Activated CD4-positive, CD25-positive, alpha-beta regulatory T cell treated with anti-CD3 and anti-CD28 coated beads, Interleukin-2, amount 50 U/mL, for 72 hours (primary cell): ENCODE data around the gene CCDC148.

ENCODE experiments used
- DNase-seq: peaks from one replicate; pipeline ENCODE4 v3.0.0; 2021

CCDC148 gene

DNA sequence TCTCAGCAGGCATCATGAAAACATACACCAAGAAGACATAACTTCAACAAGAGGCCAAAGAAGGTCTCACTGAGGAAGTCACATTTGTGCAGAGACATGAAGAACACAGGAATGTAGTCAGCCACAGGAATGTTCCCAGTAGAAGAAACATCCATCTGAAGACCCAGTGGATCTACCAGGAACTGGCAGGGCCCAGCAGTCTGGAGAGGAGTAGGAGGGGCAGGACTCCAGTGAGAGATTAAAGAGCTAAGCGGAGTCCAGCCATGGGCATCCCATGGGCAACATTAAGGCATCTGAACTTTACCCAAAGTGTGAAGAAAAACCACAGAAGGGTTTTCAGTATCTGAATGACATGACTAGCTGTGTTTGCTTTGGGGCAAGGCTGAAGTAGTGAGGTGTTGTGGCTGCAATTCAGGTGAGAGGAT is 251.8 kb downstream of the CCDC148 start:
- DNase-seq: no peak

DNA sequence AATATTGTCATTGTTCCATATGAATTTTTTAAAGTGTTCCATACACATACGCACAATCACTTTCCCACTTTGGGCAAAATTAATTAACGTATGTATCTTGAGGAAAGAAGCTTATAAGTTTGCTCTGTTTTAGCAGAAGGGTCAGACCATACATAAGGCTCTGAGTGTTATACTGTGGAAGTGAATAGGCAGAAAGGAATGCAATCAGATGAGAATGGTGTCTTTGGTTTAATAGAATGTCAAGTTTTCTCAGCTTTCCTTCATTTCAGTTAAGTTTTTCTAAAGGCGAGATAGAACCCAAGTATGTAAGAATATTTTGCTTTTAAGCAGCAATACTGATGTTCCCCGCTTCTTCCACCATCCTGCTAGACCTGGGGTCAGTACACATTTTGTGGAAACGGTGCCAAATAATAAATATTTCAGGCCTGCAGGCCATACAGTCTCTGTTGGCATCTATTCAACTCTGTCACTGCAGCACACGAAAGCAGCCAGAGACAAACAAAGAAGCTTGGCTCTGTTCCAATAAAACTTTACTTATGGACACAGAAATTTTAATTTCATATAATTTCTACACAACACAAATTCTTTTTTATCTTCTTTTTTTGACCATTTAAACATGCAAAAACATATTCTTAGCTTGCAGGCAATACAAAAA is 254.3 kb downstream of the CCDC148 start:
- no peak for DNase-seq

- no peak for DNase-seq
Observed at GRCh38 chr2:158199928-158200650, 256.5 kb downstream of the CCDC148 start.

DNA sequence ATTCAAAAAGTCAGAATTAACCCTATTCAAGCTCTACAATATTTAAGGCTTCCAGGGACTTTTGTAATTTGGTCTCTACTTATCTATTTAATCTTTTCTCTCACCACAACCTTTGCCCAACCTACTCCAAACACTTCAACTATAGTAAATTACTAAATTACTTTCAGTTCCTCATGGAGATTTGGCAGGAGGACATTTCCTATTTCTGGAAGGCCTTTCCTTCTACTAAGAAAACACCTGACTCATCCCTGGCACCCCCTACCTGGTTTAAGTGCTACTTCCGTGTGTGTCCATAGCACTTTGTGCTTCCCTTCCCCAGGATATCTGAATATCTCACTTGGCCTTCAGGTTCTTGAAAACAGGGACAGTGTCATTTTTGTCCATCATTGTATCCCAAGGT is 258.6 kb downstream of the CCDC148 start:
- DNase-seq: no peak

- no peak for DNase-seq
Observed at GRCh38 chr2:158194229-158194628, 262.3 kb downstream of the CCDC148 start.

DNA sequence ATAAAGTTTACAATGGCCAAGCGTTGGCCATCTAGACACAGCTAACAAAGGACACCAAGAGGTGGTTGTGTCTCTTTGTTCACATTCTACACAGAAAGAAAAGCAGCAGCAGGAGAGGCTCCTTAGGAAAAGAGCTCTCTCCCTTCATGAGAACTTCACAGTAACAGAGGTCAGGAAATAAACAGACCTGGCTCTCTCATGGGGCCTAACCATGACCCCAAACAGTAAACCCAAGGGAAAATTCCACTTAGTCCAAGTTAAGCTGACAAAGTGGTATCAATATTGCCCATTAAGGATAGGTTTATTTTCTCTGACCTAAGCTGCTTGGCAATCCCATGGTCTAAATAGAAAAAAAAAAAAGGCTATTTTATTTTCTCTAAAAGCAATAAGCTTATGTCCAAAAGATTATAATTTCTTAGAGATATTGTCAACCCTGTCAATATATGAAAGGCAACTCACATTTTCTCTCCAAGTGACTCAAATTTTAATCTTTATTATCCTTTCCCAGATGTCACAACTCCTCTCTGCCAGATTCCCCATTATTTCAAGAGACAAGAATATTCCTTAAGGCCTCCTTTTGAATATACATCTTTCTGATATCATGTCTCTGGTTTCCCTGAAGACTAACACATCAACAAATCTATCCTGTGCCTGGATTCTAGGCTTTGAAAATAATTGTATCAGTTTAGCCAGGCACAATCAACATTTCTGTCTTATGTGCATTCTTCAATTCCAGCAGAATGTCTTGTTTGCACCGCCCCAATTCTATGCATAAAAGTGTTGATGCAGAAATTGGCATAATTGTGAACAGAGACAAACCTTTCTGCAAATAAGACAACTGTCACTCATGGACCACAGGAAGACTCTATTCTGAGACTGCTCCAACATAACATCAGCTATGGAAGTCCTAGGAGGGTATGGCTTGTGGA is 263.8 kb downstream of the CCDC148 start:
- no peak for DNase-seq

DNA sequence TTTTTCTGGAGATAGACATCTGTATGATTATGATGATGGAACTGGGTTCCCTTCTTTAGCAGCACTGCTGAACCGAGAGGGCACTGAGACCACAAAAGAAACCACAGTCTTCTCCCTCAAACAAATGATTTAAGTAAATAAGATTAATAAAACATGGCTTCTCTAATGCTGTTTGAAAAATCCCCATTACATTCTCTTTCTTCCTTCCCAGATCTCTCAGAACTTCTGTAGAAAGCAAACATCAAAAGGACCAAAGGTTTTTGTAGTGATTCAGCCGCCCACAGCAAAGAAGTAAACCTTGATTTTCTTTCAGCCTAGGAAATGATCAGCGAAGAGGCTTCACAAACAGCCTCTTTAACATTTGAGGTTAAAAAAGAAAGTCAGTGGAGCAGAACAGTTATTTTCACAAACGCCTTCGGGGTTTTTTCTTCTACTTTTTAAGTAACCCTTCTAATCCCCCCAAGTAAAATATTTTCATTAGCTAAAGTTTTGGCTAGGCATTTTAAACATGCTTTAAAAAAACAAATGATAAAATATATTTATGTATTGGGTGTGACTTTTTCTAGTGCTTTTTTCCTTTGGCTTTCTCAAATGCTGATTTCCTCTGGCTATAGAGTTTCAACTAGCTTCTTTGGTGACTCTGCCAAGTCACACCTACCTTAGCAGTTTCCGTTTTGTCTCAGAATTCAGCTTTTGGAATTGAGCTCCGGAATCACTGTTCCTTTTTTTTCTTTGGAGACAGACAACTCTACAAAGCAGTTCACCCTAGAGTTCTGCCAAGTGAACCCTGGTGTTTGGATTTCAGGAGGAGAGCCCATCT is 265.3 kb downstream of the CCDC148 start:
- no peak for DNase-seq

GRCh38 chr2:158189526-158189925 is 267.0 kb downstream of the CCDC148 start:
- no peak for DNase-seq

GRCh38 chr2:158187908-158188307 is 268.6 kb downstream of the CCDC148 start:
- no peak for DNase-seq

GRCh38 chr2:158184556-158185343 is 271.8 kb downstream of the CCDC148 start:
- no peak for DNase-seq

- no peak for DNase-seq
Observed at GRCh38 chr2:158184001-158184400, 272.6 kb downstream of the CCDC148 start.

DNA sequence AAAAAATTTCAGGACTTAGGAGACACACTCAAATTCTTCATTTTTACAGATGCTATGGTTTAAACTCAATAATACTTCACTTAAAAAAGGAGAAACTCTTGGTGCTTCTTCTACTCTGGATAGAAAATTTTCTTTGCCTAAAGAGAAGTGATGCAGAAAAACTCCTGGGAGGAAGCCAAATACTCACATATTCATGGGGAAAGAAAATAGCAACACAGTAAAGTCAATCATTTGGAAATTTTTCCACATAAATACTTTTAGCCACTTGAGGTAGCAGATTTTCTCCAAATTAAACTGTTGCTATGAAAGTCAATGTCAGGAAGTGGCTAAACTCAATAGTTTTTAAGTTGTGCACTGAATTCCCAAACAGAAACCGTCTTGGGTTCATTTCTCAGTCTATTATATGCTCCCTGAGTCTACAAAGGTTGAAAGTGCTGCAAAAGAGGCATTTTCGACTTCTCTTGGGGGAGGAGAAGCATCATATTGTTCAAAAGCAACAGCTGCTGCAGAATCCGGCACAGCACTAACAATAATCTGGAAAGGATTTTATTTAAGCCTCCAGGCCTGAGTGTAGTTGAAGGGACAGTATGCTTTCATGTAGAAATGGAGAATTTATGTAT is 273.8 kb downstream of the CCDC148 start:
- DNase-seq: no peak

DNA sequence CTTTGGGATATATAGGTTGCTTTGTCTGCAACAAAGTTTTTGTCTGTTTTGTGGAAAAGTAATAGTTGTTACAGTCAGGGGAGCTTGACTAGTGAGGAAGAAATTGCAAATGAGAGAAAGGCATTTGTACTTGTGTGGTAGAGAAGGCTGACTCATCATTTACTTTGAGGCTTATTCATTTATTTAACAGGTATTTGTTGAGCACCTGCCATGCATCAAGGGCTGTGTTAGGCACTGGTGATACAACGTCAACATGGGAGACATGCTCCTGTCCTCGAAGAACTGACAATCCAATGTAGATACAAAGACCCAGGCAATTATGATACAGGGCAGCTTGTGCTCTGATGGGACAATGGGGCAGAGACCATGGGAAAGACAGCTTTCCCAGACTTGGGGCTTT is 275.4 kb downstream of the CCDC148 start:
- DNase-seq: no peak

- DNase-seq: no peak
Observed at GRCh38 chr2:158179660-158180059, 276.9 kb downstream of the CCDC148 start.

GRCh38 chr2:158178646-158179045 is 277.9 kb downstream of the CCDC148 start:
- no peak for DNase-seq

GRCh38 chr2:158174956-158175355 is 281.6 kb downstream of the CCDC148 start:
- no peak for DNase-seq

DNA sequence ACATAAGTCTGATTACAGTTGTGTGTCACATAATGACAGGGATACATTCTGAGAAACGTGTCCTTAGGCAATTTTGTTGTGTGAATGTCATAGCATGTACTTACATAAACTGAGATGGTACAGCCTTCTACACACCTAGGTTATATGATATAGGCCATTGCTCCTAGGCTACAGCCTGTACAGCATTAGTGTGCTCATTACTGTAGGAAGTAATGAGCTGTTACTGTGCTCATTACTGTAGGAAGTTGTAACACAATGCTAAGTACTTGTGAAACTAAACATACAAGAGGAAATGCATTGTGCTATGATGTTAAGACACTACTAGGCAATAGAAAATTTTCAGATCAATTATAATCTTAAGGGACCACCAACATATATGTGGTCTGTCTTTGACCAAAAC is 282.1 kb downstream of the CCDC148 start:
- no peak for DNase-seq

DNA sequence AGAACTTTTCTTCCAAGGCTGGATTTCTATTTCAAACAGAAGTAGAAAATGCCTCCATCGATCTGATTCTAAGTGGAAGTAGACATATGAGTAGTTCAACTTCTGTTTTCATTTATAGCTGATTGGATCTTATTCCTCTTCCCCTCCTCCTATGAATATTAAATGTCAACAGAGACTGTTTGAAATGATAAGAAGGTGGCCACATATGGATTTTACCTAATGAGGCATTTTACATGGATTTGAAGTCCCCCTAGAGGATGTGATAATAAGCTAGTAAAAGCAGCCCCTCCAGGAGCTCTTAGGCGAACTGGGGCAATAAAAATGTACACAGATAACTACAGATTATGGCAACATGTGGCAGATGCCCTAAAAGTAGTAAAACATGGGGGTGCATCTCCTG is 283.8 kb downstream of the CCDC148 start:
- no peak for DNase-seq

DNA sequence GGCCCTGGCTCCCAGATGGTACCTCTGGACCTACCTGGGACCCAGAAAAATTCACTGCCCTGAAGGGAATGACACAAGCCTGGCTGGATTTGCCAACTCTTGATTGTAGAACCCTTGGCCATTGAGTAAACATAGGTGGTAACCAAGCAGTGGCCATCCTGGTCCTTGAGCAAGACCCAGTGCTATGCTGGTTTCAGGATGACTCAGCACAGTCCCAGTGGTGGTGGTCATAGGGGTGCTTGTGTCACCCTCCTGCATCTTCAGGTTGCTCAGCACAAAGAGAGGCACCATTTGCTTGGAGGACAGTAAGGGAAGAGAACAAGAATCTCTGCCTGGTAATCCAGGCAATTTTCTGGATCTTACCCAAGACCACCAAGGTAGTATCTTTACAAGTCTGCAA is 302.0 kb downstream of the CCDC148 start:
- no peak for DNase-seq

DNA sequence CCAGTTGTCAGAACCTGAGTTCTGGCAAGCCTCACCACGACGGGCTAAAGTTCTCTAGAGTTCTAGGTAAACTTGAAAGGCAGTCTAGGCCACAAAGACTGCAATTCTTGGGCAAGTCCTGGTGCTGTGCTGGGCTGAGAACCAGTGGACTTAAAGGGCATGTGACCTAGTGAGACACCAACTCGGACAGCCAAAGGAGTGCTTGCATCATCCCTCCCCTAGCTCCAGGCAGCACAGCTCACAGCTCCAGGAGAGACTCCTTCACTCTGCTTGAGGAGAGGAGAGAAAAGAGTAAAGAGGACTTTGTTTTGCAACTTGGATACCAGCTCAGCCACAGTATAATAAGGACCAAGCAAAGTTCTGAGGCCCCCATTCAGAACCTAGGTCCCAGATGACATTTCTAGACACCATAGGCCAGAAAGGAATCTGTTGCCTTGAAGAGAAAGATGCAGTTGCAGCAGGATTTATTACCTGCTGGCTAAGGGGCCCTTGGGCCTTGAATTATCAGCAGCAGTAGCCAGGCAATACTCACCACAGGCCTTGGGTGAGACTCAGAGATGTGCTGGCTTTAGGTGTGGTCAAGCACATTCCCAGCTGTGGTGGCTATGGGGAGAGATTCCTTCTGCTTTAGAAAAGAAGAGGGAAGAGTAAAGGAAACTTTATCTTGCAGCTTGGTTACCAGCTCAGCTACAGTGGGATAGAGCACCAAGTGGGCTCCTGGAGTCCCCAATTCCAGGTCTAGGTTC is 303.1 kb downstream of the CCDC148 start:
- no peak for DNase-seq
